ENCODE results near the gene INPP5D. TPM values are rescaled to one million over a fixed set of nuclear protein-coding genes. Genes with fewer than 3 reads are reported as not detected.

The INPP5D gene
- total and polyA plus RNA-seq, 2 donors (not counting 1 experiment from before 2014, with no cell fraction given) = 152 to 444 TPM

DNA sequence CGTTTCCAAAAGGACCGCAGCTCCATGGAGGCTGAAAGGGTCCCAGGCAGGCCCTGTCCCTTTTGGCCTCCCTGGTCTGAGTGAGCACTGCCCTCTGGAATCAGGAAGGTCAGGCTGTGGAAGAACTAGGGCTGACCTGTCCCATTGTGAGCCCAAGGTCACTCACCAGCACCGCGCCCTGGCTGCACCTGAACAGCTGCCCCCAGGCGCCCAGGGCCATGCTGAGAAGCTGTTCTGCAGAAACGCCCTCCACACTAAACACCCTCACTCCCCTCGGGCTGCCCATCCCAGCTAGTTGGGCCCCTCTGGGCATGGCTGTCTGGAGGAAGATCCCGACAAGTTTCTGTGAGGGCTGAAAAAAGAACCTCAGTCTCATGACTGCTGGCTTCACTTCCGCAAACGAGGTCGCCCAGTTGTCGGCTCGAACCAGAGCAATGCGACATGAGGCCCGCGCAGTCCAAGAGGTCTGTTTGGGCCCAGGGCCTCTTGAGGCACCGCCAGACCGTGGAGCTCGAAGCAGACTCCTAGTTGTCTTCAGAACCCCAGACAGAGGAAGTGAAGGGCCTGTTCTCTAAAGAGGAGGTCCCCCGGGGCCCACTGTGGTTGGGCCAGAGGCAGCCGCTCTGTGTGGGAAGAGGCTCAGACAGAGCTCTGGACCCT lies 64.4 kb downstream of the INPP5D start:
- no peaks in the 10 kb centered on the region for H3K9me3 Mint-ChIP-seq (ENCODE audit: insufficient read depth)
- Histone ChIP-seq H3K4me1 (ENCODE audit: control insufficient read depth in 2 of 2, insufficient read depth in 2 of 2, low read length in 2 of 2) (peaks cover 35 to 50% of the 10 kb centered on the region in 2 donors), H4K20me1 (ENCODE audit: control insufficient read depth, insufficient read depth, low read length, poor library complexity, severe bottlenecking) (peaks cover 81% of the 10 kb centered on the region), H3K4me2 (replicated peaks; ENCODE audit: low read depth, low read length, poor library complexity, severe bottlenecking) (peak overlapping the region; percentile 68), H3K27me3 (replicated peaks in 1 of 4; ENCODE audit: control extremely low read depth in 1 of 4, control insufficient read depth in 3 of 4, insufficient read depth in 4 of 4, low read length in 3 of 4) (no peaks in the 10 kb centered on the region), H3K79me2 (ENCODE audit: control insufficient read depth, insufficient read depth, low read length) (peaks cover 97% of the 10 kb centered on the region), H2AFZ (ENCODE audit: insufficient read depth, low read depth, low read length, poor library complexity, severe bottlenecking) (no peak overlapping the region), H3K9me3 (ENCODE audit: control extremely low read depth in 1 of 3, control insufficient read depth in 2 of 3, insufficient read depth in 1 of 3, low read length in 2 of 3) (peaks cover 0 to 3% (median 0%) of the 10 kb centered on the region in 3 donors), H3K4me3 (ENCODE audit: control extremely low read depth in 1 of 5, extremely low read depth in 1 of 5, insufficient read depth in 1 of 5, low read depth in 2 of 5, low read length in 4 of 5) (peak overlapping the region in 1 of 5 experiments; percentile 24), H3K9ac (ENCODE audit: low read length) (peak overlapping the region; percentile 29), H3K27ac (ENCODE audit: low read length in 2 of 2) (peak overlapping the region; percentile 80 to 97), H3K36me3 (replicated peaks in 1 of 2; ENCODE audit: control extremely low read depth in 1 of 2, control insufficient read depth in 1 of 2, extremely low read depth in 1 of 2, insufficient read depth in 2 of 2, low read length in 1 of 2) (peaks cover 8 to 87% of the 10 kb centered on the region in 2 experiments)
- 18% methylated on average over 21 of the region's 21 CpGs for WGBS (ENCODE audit: insufficient coverage)
- peak overlapping the region; percentile 82 for H3K4me3 Mint-ChIP-seq
- peak overlapping the region; percentile 95 for H3K27ac Mint-ChIP-seq
- peak; percentile 98 for ATAC-seq (ENCODE audit: low read depth)
- no peaks in the 10 kb centered on the region for H3K27me3 Mint-ChIP-seq
- no peak for TF ChIP-seq EZH2 (IDR thresholded peaks at IDR 0.05; ENCODE audit: borderline replicate concordance, insufficient read depth, low read depth, low read length, poor library complexity, severe bottlenecking)
- TF ChIP-seq, protein P1, sequence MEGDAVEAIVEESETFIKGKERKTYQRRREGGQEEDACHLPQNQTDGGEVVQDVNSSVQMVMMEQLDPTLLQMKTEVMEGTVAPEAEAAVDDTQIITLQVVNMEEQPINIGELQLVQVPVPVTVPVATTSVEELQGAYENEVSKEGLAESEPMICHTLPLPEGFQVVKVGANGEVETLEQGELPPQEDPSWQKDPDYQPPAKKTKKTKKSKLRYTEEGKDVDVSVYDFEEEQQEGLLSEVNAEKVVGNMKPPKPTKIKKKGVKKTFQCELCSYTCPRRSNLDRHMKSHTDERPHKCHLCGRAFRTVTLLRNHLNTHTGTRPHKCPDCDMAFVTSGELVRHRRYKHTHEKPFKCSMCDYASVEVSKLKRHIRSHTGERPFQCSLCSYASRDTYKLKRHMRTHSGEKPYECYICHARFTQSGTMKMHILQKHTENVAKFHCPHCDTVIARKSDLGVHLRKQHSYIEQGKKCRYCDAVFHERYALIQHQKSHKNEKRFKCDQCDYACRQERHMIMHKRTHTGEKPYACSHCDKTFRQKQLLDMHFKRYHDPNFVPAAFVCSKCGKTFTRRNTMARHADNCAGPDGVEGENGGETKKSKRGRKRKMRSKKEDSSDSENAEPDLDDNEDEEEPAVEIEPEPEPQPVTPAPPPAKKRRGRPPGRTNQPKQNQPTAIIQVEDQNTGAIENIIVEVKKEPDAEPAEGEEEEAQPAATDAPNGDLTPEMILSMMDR (IDR thresholded peaks at IDR 0.05) = no peak
- DNase-seq = peak; percentile 93
- H3K4me1 Mint-ChIP-seq = peaks cover 50% of the 10 kb centered on the region
- CTCF ChIA-PET = interaction anchor here (0.6 to 3.2 kb wide), 17 partner anchors 10 to 283 kb away, joined by 3 to 26 read pairs (median 4); partner anchors contain the start of gene INPP5D
- intact Hi-C loops (cut with micrococcal nuclease) = loop anchor here (1.0 to 5.0 kb wide), 7 partner anchors 11 to 293 kb away; partner anchors contain the start of gene INPP5D
- POLR2A ChIA-PET = interaction anchor here (0.6 to 4.6 kb wide), 8 partner anchors 24 to 518 kb away, joined by 3 to 39 read pairs (median 6); partner anchors contain the start of gene INPP5D
